H1 (cell line): ENCODE data around the gene KIF1B.

Experiments
- EP300 ChIP-seq, 2 experiments: IDR thresholded peaks; 1 replicate in 1 of 2; 2 replicates in 1 of 2; pipeline ENCODE4 v1.6.1; 2011 to 2012; ENCODE audit warnings: low read depth in 2 of 2, low read length in 2 of 2, mild to moderate bottlenecking in 2 of 2, borderline replicate concordance in 1 of 2, inconsistent platforms in 1 of 2, moderate library complexity in 1 of 2
- EZH2 ChIP-seq: fragments of 200-600 bp; sonication (generic); IDR thresholded peaks from 2 replicates; pipeline ENCODE4 v1.7.1; 2012; ENCODE audit warnings: low read depth, mild to moderate bottlenecking, moderate library complexity, low read length, inconsistent platforms; ENCODE audit not compliant: severe bottlenecking
- GABPA ChIP-seq: IDR thresholded peaks from 2 replicates; pipeline ENCODE4 v1.6.1; 2011; ENCODE audit warnings: mild to moderate bottlenecking, low read length, moderate library complexity, borderline replicate concordance; ENCODE audit not compliant: insufficient read depth
- JUN ChIP-seq: IDR thresholded peaks from 2 replicates; pipeline ENCODE4 v1.6.1; 2011; ENCODE audit warnings: low read depth, mild to moderate bottlenecking, improper control_type of control experiment, low read length
- NRF1 ChIP-seq: IDR thresholded peaks from 2 replicates; pipeline ENCODE4 v1.6.1; 2011; ENCODE audit warnings: mild to moderate bottlenecking, low read depth, low read length, improper control_type of control experiment
- POLR2A ChIP-seq, 2 experiments: IDR thresholded peaks; 1 replicate in 1 of 2; 2 replicates in 1 of 2; pipeline ENCODE4 v1.6.1; 2011; ENCODE audit warnings: low read depth in 2 of 2, low read length in 2 of 2, mild to moderate bottlenecking in 2 of 2; ENCODE audit errors: control extremely low read depth in 1 of 2
- RAD21 ChIP-seq, 2 experiments: IDR thresholded peaks in 1 of 2; conservative IDR thresholded peaks in 1 of 2; 2 replicates each; pipeline ENCODE4 v1.6.1; 2011; ENCODE audit warnings: low read depth in 2 of 2, low read length in 2 of 2, improper control_type of control experiment in 1 of 2, inconsistent platforms in 1 of 2, mild to moderate bottlenecking in 1 of 2, moderate library complexity in 1 of 2
- SP2 ChIP-seq: IDR thresholded peaks from 2 replicates; pipeline ENCODE4 v1.6.1; 2012; ENCODE audit warnings: mild to moderate bottlenecking, low read length, inconsistent platforms
- SRF ChIP-seq: IDR thresholded peaks from 2 replicates; pipeline ENCODE4 v1.6.1; 2011; ENCODE audit warnings: mild to moderate bottlenecking, low read depth, low read length, moderate library complexity
- TF ChIP-seq, protein P1 (sequence below): IDR thresholded peaks from 2 replicates; pipeline ENCODE4 v1.6.1; 2012; ENCODE audit warnings: inconsistent platforms
- TF ChIP-seq, protein P2 (sequence below), 3 experiments: IDR thresholded peaks; 1 replicate in 2 of 3; 2 replicates in 1 of 3; pipeline versions ENCODE4 v1.5.1 to v1.6.1; 2011; ENCODE audit warnings: low read length in 3 of 3, mild to moderate bottlenecking in 3 of 3, inconsistent platforms in 2 of 3, low read depth in 1 of 3, moderate library complexity in 1 of 3; ENCODE audit not compliant: insufficient read depth in 1 of 3; ENCODE audit errors: control extremely low read depth in 1 of 3

- TF ChIP-seq EZH2 = no peak
- TF ChIP-seq SP2 = no peak
- no peak for TF ChIP-seq POLR2A (IDR thresholded peaks at IDR 0.05; ENCODE audit: control extremely low read depth in 1 of 2, low read depth in 2 of 2, low read length in 2 of 2)
- TF ChIP-seq, protein P1, sequence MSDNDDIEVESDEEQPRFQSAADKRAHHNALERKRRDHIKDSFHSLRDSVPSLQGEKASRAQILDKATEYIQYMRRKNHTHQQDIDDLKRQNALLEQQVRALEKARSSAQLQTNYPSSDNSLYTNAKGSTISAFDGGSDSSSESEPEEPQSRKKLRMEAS = no peak
- TF ChIP-seq EP300 (IDR thresholded peaks at IDR 0.05; ENCODE audit: borderline replicate concordance in 1 of 2, low read depth in 2 of 2, low read length in 2 of 2) = no peak
- no peak for TF ChIP-seq NRF1
- no peak for TF ChIP-seq SRF
- no peak for TF ChIP-seq RAD21 (IDR thresholded peaks at IDR 0.05 in 1 of 2, conservative IDR thresholded peaks at IDR 0.05 in 1 of 2; ENCODE audit: low read depth in 2 of 2, low read length in 2 of 2)
- TF ChIP-seq, protein P2, sequence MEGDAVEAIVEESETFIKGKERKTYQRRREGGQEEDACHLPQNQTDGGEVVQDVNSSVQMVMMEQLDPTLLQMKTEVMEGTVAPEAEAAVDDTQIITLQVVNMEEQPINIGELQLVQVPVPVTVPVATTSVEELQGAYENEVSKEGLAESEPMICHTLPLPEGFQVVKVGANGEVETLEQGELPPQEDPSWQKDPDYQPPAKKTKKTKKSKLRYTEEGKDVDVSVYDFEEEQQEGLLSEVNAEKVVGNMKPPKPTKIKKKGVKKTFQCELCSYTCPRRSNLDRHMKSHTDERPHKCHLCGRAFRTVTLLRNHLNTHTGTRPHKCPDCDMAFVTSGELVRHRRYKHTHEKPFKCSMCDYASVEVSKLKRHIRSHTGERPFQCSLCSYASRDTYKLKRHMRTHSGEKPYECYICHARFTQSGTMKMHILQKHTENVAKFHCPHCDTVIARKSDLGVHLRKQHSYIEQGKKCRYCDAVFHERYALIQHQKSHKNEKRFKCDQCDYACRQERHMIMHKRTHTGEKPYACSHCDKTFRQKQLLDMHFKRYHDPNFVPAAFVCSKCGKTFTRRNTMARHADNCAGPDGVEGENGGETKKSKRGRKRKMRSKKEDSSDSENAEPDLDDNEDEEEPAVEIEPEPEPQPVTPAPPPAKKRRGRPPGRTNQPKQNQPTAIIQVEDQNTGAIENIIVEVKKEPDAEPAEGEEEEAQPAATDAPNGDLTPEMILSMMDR (IDR thresholded peaks at IDR 0.05; ENCODE audit: control extremely low read depth in 1 of 3, insufficient read depth in 1 of 3, low read depth in 1 of 3, low read length in 3 of 3) = no peak
- TF ChIP-seq JUN = no peak
- no peak for TF ChIP-seq GABPA
These were observed 49.4 kb upstream of the KIF1B start for GRCh38 chr1:10160907-10161490.
